RPMI7951 (cell line): Measurements from ENCODE around the gene RASSF3. TPM values are rescaled to one million over a fixed set of nuclear protein-coding genes. Genes with fewer than 3 reads are reported as not detected.
A peak's percentile ranks its signal among the peaks of the same experiment; 100 is the strongest.
"Not testable (repeated sequence)": the region's sequence is repeated elsewhere in the genome, so short reads cannot be mapped to it uniquely, and the experiment has no call there.

Experiments used
- DNase-seq: peaks from one replicate; pipeline ENCODE4 v3.0.0-alpha.2; 2012; ENCODE audit warnings: low read depth
- total RNA-seq: library from RNA; depleted of rRNA; stranded (reverse); fragments of >200 nt; shearing (Covaris generic); gene quantifications from 2 replicates; pipeline ENCODE4 v1.2.3, GENCODE V29; 2014

The RASSF3 gene
- total RNA-seq, 1 experiment from 2014 or later: 12.4 TPM

DNA sequence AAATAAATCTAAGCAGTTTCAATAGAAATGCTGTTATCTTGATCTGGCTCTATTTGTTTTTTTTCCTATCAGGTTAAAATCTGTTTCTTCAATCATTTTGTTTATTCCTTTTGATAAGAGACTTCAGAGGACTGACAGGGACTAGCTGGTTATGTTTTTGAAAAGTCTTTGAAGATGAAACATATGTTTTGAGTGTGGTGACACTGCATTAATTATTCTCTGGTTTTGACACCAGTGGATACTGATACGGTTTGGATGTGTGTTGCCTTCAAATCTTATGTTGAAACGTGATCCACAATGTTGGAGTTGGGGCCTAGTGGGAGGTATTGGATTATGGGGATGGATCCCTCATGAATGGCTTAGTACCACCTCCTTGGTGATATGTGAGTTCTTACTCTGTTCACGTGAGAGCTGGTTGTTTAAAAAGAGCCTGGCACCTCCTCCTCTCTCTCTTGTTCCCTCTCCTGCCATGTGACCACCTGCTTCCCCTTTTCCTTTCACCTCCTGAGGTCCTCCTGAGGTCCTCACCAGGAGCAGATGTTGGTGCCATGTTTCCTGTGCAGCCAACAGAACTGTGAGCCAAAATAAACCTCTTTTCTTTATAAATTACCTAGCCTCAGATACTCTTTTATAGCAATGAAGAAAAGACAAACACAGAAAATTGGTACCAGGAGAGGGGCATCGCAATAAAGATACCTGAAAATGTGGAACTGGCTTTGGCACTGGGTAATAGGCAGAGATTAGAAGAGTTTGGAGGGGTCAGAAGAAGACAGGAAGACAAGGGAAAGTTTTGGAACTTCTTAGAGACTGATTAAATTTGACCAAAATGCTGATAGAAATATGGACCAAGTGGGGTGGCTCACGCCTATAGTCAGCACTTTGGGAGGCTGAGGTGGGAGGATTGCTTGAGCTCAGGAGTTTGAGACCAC, 23.0 kb downstream of the RASSF3 start:
- no peak for DNase-seq

DNA sequence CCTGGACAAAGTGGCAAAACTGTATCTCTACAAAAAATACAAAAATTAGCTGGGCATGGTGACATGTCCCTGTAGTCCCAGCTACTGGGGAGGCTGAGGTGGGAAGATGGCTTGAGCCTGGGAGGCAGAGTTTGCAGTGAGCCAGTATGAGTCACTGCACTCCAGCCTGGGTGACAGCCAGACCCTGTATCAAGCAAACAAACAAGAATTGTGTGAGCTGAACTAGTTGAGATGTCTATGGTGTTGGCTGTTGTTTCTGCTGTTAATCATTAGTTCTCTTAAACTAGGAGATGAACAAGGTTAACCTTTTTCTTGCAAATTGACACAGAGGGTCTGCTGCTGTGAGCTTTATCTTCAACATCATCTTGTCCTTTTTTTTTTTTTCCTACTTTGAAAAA, 23.6 kb downstream of the RASSF3 start:
- peak; percentile 72 for DNase-seq

DNA sequence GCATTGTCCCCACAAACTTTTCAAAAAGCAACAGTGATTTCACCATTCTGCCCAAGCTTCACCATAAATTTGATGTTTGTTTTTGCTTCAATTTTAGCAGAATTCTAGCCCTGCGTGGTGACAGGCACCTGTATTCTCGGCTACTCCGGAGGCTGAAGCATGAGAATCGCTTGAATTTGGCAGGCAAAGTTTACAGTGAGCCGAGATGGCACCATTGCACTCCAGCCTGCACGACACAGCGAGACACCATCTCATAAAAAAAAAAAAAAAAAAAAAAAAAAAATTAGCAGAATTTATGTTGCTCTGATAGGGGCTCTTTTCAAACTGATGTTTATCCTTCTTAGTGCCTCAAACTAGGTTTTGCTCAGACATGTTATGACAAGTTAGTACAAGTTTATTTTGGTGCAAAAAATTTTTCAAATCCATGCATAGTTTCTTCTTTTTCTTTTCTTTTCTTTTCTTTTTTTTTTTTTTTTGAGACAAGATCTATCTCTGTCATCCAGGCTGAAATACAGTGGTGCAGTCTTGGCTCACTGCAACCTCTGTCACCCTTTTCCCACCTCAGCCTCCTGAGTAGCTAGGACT, 24.3 kb downstream of the RASSF3 start:
- no peak for DNase-seq

DNA sequence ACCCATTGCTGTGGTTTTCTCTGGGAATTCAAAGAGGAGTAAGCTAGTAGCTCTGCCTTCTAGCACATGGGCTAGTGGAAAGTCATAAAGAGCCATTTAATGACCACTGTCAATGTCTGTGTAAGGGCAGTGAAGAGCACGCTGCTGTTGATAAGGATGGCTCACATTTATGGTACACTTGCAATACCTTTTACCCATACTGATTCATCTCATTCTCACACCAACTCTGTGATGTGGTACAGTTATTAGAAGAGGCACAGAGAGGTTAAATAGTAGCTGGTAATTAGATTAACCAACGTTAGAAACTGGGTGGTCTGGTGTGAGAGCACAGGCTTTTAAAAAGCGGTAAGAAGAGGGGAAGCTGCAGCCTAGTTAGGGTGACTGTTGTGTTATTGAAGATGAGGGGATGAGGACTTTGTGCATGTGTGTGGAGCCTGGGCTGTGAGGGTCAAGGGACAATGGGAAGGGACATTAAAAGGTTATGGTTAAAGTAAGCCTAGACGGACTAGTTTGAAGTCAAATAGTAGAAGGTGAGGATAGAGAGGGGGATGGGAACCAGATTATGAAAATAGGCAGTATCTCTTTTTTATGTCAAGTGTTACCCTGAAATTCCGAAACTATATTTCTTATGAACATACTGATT, 25.2 kb downstream of the RASSF3 start:
- DNase-seq: no peak

DNA sequence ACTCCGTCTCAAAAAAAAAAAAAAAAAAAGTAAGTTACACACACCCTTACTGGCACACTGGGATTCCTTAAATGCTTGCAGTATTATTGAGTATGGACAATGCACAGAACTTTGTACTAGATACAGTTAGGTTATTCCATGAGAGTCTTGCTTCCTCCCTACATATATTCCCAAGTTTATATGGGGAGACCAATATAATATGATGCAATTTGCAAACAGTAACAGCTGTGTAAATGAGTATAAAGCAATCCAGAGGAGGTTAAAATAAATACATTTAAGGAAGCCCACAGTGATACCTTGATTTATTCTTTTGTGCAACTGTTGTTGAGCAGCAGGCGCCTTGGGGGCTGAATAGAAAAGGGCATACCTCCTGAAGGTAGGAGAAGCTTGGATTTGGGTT, 26.6 kb downstream of the RASSF3 start:
- DNase-seq: no peak

DNA sequence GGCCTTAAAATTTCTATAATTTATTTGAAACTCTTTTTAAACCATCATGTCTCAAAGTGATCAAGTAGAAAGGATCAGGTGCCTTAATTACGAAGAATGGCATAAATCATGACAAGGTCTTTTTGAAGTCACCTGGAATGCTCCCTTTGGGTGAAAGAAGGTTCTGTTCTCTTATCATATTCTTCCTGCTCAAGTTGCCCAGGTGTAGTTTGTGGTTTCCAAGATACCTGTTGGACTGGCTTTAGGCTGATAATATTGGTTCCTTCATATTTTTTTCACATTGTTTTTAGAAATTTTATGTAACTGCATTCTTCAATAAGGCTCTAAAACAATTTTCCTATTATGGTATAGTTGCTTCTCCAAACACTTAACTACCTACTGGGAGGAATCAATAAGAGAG, 29.2 kb downstream of the RASSF3 start:
- DNase-seq: no peak

DNA sequence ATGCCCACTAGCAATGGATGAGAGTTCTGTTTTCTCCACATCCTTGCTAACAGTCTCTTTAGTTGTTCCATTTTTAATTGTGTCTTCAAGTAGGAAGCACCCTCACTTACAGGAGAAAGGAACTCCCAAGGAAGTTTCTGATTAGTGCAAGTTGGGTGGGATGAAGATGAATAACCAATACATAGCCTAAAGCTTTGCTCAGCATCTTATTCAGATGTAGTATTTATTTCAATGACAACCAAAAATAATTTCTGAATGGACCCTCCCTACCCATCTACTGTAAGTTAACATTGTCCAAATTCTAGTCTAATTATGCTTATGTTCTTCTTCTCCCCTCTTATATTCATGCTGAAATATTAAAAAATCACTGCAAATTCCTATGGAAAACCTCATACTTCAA, 36.0 kb downstream of the RASSF3 start:
- DNase-seq: no peak

DNA sequence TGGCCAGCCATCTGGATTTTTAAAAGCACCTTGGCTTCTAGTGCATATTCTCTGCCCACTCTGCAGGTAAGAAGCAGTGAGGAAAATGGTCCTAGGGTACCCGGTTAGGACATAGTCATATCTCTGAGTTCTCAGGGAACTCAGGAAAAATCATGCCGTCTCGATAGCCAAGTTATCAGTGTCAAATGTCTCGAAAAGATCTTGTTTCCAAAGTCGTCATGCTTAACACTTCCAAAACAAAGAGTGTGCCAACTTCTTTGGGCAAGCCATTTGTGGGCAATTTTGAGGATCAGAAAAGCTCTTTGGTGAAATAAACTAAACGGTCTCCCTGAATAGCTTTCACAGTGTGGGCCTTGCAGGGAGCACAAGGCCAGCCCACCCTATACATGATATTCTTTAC, 39.2 kb downstream of the RASSF3 start:
- no peak for DNase-seq

DNA sequence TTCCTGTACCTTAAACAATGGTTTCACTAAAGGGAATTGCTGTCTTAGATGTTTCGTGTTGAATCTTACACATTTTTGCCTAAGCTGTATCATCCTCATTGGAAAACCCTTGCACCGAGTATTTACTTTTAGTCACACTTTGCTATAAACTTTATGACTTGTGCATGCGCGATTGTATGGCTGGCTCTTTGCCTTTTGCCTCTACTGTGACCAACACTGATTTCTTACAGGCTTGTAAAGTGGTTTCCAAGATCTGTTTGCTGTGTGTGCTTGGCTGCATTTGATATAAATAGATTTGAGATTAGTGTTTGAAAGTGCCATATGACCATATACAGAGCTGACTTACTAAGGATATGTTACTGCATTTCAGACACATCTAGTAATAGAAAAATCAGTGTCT, 40.5 kb downstream of the RASSF3 start:
- peak; percentile 21 for DNase-seq

DNA sequence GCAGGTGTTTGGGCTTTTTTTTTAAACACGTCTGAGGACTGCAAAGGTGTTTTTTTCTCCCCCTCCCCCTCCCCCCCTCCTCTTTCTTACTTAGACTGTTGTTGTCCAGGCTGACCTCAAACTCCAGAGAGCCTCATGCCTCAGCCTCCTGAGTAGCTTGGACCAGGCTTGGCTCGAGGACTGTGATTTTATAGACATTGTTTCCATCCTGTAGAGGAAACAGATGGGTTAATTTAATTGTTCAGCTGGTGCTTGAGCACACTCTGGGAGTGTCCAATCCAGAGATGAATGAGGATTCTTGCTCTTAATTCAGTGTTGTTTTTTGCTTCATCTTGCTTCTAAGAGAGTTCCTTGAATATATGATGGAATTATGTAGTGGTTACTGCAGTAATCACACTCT, 42.1 kb downstream of the RASSF3 start:
- DNase-seq: no peak

DNA sequence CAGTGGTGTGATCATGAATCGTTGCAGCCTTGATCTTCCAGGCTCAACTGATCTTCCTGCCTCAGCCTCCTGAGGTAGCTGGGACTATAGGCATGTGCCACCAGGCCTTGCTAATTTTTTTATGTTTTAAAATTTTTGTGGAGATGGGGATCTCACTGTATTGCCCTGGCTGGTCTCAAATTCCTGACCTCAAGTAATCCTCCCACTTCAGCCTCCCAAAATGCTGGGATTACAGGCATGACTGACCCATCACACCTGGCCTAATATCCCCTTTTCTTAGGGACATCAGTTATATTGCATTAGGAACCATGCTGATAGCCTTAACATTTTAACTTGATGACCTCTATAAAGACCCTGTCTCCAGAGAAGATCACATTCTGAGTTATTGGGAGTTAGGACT, 42.8 kb downstream of the RASSF3 start:
- DNase-seq: no peak

DNA sequence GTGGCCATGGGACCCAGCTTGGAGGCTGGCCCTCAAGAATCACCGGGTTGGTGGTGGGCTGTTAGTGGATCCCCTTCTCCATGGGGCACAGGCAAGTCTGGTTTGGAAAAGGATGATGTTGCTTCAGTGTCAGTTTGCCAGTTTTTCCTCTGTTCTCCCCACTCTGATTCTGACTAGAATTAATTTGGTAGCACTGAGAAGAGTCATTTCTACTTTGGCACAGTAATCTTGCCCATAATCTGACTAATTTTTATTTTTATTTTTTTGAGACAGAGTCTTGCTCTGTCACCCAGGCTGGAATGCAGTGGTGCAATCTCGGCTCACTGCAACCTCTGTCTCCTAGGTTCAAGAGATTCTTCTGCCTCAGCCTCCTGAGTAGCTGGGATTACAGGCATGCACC, 43.6 kb downstream of the RASSF3 start:
- DNase-seq: not testable (repeated sequence)

DNA sequence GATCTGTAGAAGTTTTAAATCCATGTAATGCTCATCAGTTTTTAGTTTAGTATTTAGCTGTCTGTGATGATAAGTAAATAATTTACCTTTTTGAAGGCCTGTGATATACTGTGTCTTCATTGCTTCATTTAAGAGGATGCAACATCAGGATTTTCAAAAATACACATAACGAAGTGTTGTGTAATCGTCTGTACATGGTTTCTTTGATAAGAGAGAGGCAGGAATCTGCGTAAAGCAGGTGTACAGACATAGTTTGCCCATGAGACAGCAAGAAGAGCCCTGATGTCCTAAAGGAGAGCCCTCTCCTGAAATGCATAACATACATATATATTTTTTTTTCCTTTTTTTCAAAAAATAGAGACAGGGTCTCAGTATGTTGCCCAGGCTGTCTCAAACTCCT, 44.8 kb downstream of the RASSF3 start:
- no peak for DNase-seq

DNA sequence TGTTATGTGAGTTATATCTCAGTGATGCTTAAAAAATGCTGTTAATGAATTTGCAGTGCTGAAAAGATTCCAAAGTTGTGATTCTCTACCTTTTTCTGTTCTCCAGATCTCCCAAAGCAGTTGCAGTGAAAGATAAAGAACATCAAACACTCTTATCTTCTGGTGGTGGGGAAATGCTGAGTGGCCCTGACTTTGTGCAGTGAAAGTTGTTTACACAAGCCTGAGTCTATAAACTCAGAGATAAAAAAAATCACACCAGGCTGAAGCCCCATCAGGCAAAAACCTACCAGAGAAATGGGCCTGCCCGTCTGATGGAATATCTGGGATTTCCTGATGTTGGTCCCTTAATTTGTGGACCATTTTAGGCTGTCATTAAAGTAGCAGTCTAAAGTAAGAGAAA, 46.1 kb downstream of the RASSF3 start:
- DNase-seq: no peak

DNA sequence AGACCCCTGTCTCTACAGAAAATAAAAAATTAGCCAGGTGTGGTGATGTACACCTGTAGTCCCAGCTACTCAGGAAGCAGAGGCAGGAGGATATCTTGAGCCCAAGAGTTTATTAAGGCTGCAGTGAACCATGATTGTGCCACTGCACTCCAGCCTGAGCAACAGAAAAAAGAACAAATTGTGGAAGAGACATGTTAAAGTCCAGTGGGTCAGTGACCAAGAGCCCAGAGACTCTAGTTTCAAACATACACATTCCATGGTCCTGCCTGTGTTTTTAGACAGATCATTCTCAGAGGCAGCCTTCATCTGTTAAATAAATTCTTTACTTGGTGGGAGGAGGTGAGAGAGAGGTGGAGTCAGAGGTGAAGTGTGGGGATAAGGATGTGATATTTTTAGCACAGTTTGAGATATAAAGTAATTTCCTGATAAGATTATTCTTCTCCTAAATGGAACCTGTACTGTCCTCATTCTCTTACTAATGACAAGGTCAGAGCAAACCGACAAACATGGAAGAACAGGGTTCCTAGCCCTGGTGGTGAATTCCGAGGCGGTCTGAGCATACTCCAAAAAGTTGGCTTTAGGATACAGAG, 48.7 kb downstream of the RASSF3 start:
- DNase-seq: no peak

DNA sequence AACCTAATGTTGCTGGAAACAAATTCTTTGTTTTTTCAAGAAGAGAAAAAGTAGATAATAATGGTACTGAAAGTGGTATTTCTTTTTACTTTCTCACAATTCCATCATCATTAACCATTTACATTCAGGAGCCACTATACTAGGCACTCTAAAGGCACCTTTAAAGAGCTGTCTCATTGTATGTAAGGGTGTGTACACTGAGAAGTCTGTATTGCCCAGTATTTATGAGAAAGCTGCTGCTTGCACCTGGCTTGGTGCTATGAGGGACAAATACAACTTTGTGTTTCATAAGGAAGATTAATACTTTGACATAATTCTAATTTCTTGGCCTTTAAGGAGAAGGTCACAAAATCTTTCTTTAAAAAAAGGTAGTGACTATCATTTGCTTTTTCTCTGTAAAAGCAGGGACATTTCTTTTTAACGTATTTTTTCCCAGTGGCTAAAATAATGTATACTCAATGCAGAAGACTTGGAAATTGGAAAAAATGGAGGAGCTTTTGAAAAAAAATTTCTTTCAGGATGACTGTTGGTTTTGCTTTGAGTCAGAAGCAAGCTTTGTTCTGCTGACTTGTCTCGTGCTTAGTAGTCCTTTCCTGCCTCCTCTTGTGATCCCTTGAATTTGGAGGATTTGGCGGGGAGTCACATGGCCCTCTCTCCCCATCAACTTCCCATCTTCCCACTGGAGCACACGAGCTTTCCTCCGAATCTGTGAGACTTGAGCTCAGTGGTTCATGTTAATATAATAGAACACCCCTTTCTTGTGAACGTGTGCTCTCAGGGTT, 50.1 kb downstream of the RASSF3 start:
- DNase-seq: no peak

DNA sequence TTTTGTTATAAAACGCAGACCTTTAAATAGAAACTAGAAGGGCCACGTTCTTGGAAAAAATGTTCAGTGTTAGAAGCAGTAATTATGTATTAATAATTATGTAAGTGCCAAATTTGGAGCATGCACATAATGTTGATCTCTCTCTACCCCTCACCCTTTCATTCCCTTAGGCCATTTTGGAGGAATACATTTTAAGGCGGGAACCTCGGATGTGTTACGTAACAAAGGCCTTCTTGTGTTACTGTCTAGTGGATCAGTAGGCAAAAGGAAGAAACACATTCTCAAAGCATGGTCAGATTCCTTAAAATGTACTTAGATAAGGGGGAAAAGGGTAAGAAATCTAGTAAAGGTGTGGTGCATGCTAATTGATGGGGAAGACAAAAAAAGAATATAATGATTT, 52.7 kb downstream of the RASSF3 start:
- DNase-seq: peak; percentile 42

DNA sequence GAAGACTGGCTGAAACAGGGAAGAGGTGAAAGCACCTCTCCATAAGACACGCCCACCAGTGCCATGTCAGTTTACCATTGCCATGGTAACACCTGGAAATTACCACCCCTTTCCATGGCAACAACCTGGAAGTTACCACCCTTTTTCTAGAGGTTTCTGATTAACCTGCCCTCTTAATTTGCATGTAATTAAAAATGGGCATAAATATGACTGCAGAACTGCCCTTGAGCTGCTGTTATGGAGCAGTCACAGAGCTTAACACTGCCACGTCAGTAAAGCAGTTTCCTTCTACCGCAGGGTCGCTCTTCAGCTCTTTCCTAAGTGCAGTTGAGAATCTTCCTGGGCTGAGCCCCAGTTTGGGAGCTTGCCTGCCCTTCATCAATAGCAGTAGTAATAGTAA, 55.2 kb downstream of the RASSF3 start:
- DNase-seq: no peak

DNA sequence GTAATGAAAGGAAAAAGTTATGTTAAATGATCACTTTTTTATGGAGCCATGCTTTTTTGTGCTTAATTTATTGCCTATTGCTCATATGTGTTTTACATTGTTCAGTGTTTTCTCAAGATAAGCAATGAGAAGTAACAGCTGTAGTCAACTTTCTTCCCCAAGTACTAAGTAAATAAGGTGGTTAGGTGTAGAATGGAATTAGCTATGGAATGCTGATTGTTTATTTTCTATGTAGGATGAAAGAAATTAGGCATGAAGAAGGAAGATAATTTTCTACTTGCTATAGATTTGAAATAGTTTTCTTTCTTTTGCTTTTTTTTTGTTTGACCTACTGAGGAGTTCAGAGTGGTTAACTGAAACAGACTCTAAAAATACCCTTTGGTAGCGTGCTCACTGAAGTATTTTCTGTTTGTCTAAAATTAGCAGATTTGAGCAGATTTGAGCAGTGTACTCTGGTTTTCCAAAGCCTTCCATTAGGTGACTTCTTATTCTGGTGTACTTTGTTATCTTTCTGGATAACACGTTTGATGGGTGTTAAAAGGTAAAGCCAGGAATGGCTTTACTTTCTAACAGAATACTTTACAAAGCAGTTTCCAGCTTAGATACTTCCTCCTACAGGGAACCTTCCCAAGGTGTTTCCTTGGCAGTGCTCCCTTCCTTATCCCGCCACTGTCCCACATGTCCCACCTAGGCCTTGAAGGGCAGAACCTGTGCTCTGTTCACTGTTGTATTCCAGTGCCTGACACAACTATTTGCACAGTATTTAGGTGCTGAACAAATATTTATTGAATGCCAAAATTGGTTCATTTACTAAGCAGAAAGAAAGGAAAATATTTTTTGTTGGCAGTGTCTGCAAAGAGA, 56.0 kb downstream of the RASSF3 start:
- DNase-seq: no peak

DNA sequence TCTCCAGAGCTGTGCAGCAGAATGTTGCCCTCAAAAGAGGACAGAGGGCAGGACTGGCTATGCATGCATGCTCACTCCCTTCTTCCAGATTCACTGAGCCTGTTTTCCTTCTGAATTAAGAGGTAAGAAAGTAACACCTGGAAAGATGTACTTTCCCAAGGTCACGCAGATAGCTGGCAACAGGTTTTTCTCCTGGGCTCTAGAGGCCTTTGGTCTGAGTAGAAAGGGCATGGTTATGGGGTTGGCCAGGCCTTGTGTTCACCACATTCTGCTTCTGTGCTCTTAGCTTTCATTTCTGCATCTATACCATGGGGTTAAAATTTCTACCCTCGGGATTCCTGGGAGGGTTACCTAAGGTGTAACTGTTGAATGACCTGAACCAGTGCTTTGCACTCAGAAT, 57.5 kb downstream of the RASSF3 start:
- DNase-seq: no peak
